Femur (tissue), 1 donor: ENCODE data around the gene MLST8.
A peak's percentile ranks its signal among the peaks of the same experiment; 100 is the strongest.

Experiments
- DNase-seq: peaks from one replicate; pipeline ENCODE4 v3.0.0-alpha.2; 2017

MLST8 gene

GRCh38 chr16:2173916-2174315, 31.3 kb upstream of the MLST8 start:
- DNase-seq = no peak

- DNase-seq = no peak
These were observed 30.7 kb upstream of the MLST8 start for GRCh38 chr16:2174396-2175131.

- no peak for DNase-seq
These were observed 29.8 kb upstream of the MLST8 start for GRCh38 chr16:2175454-2175853.

GRCh38 chr16:2176047-2176446, 29.2 kb upstream of the MLST8 start:
- no peak for DNase-seq

GRCh38 chr16:2177101-2177500, 28.2 kb upstream of the MLST8 start:
- DNase-seq = no peak

- DNase-seq = no peak
These were observed 27.7 kb upstream of the MLST8 start for GRCh38 chr16:2177561-2177960.

- DNase-seq = peak; percentile 70
These were observed 26.7 kb upstream of the MLST8 start for GRCh38 chr16:2178321-2179106.

GRCh38 chr16:2179107-2179501, 26.1 kb upstream of the MLST8 start:
- no peak for DNase-seq

GRCh38 chr16:2179576-2179975, 25.7 kb upstream of the MLST8 start:
- no peak for DNase-seq

GRCh38 chr16:2180461-2180860, 24.8 kb upstream of the MLST8 start:
- no peak for DNase-seq

- no peak for DNase-seq
These were observed 24.0 kb upstream of the MLST8 start for GRCh38 chr16:2180962-2181923.

GRCh38 chr16:2181952-2182351, 23.3 kb upstream of the MLST8 start:
- DNase-seq = no peak

- no peak for DNase-seq
These were observed 21.6 kb upstream of the MLST8 start for GRCh38 chr16:2183671-2184070.

- DNase-seq = no peak
These were observed 20.9 kb upstream of the MLST8 start for GRCh38 chr16:2184346-2184745.

- no peak for DNase-seq
These were observed 20.3 kb upstream of the MLST8 start for GRCh38 chr16:2184962-2185361.

- no peak for DNase-seq
These were observed 19.2 kb upstream of the MLST8 start for GRCh38 chr16:2186064-2186463.

- no peak for DNase-seq
These were observed 18.7 kb upstream of the MLST8 start for GRCh38 chr16:2186505-2186904.

GRCh38 chr16:2187212-2187611, 18.0 kb upstream of the MLST8 start:
- no peak for DNase-seq

- no peak for DNase-seq
These were observed 16.9 kb upstream of the MLST8 start for GRCh38 chr16:2188395-2188794.

GRCh38 chr16:2189252-2189893, 15.9 kb upstream of the MLST8 start:
- no peak for DNase-seq

GRCh38 chr16:2190002-2190658, 15.1 kb upstream of the MLST8 start:
- DNase-seq = no peak
